ENCODE measurements around the gene CEP152.

CEP152 gene

DNA sequence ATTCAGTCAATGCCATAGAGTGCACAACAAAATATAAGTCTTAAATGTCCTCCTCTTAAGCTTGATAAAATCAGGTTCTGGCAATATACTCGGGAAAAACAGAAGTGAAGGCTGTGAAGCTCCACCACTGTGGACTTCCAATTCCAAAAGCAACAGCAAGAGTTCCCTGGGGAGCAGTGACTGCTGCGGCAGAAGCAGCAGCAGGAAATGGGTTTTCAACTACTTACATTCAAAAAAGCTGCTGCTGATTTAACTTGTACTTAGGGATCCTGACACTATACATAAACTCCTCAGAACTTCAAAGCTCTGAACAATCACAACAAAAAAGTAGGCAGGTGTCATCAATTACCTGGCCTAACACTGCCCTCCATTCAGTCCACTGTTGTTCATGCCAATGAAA, 4.7 kb downstream of the CEP152 start:
- DNase-seq (ENCODE audit: low read depth in 2 of 2): peak; percentile 54 to 72
- H3K4me3 ChIP-seq (replicated peaks in 1 of 2; ENCODE audit: low read depth in 2 of 2, low read length in 2 of 2): no peak overlapping the region
- TF ChIP-seq, protein P1, sequence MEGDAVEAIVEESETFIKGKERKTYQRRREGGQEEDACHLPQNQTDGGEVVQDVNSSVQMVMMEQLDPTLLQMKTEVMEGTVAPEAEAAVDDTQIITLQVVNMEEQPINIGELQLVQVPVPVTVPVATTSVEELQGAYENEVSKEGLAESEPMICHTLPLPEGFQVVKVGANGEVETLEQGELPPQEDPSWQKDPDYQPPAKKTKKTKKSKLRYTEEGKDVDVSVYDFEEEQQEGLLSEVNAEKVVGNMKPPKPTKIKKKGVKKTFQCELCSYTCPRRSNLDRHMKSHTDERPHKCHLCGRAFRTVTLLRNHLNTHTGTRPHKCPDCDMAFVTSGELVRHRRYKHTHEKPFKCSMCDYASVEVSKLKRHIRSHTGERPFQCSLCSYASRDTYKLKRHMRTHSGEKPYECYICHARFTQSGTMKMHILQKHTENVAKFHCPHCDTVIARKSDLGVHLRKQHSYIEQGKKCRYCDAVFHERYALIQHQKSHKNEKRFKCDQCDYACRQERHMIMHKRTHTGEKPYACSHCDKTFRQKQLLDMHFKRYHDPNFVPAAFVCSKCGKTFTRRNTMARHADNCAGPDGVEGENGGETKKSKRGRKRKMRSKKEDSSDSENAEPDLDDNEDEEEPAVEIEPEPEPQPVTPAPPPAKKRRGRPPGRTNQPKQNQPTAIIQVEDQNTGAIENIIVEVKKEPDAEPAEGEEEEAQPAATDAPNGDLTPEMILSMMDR (IDR thresholded peaks at IDR 0.05; ENCODE audit: low read depth, low read length): no peak

DNA sequence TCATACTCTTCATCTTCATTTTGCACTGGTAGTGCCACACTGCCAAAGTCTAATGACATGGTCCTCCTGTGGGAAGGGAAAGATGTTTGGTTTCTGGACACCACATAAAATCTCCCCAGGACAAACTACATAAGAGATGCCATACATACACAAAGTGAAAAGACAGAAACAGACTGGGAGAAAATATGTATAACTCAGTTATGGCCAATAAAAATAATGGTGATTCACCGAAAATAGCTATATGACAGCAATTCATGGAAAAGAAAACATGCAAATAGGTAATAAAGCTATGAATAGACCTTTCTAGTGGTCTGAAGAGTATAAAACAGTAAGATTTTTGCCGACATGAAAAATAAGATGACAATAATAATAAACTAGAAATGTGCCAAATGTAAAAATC, 5.3 kb downstream of the CEP152 start:
- no peak overlapping the region for H3K4me3 ChIP-seq (replicated peaks in 1 of 2; ENCODE audit: low read depth in 2 of 2, low read length in 2 of 2)
- TF ChIP-seq, protein P1 (IDR thresholded peaks at IDR 0.05; ENCODE audit: low read depth, low read length): no peak
- DNase-seq (ENCODE audit: low read depth in 2 of 2): peak in 1 of 2 donors; percentile 52

DNA sequence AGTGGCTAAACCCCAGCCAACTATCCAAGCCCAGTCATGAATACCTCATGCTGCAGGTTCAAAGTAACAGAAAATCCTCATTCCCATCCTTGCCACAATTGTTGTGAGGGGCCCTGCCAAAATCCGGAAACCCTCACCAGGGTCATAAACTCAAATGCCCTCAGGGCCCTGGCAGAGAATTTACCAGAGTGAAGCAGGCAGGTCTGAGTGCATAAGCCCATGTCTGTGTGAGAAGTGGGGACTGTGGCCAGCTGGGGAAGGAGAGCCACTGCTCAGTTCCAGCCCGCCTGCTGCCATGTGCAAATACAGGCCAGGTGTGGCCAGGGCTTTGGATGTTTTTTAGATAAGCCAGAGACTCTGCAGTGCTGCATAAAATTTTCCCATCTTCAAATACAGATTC, 7.0 kb downstream of the CEP152 start:
- DNase-seq (ENCODE audit: low read depth in 2 of 2): no peak
- TF ChIP-seq, protein P1 (IDR thresholded peaks at IDR 0.05; ENCODE audit: low read depth, low read length): no peak

DNA sequence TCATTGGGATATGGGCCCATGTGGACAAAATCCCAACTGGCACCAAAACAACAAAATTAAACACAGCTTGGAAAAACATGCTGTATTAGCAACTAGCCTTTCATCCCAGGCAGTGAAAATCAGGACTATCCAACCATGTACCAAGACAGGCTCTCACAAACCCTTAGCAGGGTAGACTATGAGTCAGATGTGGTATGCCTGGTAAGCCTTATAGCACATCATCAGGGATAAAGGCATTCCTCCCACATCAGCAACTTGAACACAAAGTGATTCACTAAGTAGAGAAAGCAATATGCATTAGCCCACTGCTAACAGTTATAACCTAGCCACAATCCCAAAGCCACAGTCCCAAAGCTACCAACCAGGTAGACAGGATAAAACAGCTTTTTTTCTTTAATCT, 8.0 kb downstream of the CEP152 start:
- DNase-seq (ENCODE audit: low read depth in 2 of 2): peak; percentile 80 to 93
- H3K4me3 ChIP-seq (replicated peaks in 1 of 2; ENCODE audit: low read depth in 2 of 2, low read length in 2 of 2): no peak overlapping the region
- TF ChIP-seq, protein P1 (IDR thresholded peaks at IDR 0.05; ENCODE audit: low read depth, low read length): no peak

More for the DNA sequence above, 7.0 kb downstream of the CEP152 start:
- H3K4me3 ChIP-seq (replicated peaks in 1 of 2; ENCODE audit: low read depth in 2 of 2, low read length in 2 of 2): no peak overlapping the region

DNA sequence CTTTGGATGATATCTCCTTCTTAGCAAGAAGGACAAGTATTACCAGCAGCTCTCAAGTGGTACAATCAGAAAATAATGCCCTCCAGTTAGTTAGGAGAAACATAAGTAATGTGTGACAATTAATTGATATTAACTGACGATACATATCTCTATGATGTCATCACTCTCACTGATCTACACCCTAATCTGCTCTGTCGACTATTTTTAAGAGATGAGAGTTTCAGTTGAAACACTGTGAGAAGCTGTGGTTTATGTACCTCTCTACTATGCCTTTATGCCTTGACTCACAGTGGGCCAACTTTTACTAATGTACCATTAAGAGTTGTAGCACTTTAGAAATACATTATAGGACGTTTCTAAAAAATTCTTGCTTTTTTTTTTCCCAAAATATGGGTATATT, 8.6 kb downstream of the CEP152 start:
- H3K4me3 ChIP-seq (replicated peaks in 1 of 2; ENCODE audit: low read depth in 2 of 2, low read length in 2 of 2): no peak overlapping the region
- DNase-seq (ENCODE audit: low read depth in 2 of 2): no peak
- TF ChIP-seq, protein P1 (IDR thresholded peaks at IDR 0.05; ENCODE audit: low read depth, low read length): no peak

DNA sequence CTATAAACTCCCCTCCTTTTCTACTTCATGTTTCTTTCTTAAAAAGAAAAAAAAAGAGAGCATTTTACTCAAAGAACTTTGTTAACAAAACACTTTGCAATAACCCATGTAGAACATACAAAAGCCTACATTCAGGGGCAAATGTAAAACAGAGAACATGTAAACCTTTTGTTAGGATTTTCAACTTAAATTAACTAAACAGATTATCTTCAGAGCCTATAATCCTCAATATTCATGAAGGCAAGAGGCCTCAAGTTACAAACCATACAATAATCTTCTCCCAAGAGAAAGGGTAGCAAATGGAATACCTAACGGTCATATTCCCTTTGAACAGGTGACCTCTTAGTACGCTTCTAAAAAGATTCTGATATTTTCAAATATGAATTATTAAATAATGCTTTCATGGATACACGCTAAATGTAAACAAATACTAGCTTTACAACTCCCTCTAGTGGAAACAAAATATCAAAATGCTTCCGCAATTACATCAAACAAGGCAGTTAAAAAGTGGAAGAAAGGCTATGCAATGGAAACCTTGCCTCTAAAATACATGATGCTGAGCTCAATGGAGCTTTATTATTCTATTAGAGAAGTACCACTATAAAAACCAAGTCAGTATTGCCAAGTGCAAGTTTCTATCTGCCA, 9.9 kb downstream of the CEP152 start:
- H3K4me3 ChIP-seq (replicated peaks in 1 of 2; ENCODE audit: low read depth in 2 of 2, low read length in 2 of 2): no peak overlapping the region
- TF ChIP-seq, protein P1 (IDR thresholded peaks at IDR 0.05; ENCODE audit: low read depth, low read length): peak; percentile 36

DNA sequence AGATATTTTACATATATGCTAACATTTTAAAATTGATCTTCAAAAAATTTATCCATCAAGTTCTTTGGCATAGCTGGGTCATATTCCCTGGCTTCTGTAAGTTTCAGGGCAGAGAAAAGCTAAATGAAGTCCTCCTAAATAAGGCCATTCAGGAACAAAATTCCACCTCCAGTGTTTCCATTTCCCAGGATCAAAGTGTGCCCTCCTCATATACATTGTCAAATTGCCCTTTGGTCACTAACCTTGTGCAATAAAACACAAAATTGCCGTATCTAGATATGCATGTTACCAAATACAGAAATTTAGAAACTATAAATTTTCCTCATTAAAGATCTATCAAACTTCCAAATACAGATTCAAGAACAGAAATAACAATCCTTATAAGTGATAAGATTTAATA, 10.6 kb downstream of the CEP152 start:
- DNase-seq (ENCODE audit: low read depth in 2 of 2): no peak
- H3K4me3 ChIP-seq (replicated peaks in 1 of 2; ENCODE audit: low read depth in 2 of 2, low read length in 2 of 2): no peak overlapping the region
- TF ChIP-seq, protein P1 (IDR thresholded peaks at IDR 0.05; ENCODE audit: low read depth, low read length): no peak

More for the DNA sequence above, 9.9 kb downstream of the CEP152 start:
- DNase-seq (ENCODE audit: low read depth in 2 of 2): peak; percentile 72 to 78

Data from cardiac fibroblast (primary cell).